HG03159 (cell line): ENCODE measurements around the gene LGR6.
"Not testable (repeated sequence)": the region's sequence is repeated elsewhere in the genome, so short reads cannot be mapped to it uniquely, and the experiment has no call there.

Experiments
- ATAC-seq: cut with Tn5 transposase; IDR thresholded peaks from one replicate; pipeline ENCODE4 v1.9.1; 2021; ENCODE audit warnings: mild to moderate bottlenecking, moderate library complexity; ENCODE audit not compliant: unreplicated experiment

Gene LGR6

DNA sequence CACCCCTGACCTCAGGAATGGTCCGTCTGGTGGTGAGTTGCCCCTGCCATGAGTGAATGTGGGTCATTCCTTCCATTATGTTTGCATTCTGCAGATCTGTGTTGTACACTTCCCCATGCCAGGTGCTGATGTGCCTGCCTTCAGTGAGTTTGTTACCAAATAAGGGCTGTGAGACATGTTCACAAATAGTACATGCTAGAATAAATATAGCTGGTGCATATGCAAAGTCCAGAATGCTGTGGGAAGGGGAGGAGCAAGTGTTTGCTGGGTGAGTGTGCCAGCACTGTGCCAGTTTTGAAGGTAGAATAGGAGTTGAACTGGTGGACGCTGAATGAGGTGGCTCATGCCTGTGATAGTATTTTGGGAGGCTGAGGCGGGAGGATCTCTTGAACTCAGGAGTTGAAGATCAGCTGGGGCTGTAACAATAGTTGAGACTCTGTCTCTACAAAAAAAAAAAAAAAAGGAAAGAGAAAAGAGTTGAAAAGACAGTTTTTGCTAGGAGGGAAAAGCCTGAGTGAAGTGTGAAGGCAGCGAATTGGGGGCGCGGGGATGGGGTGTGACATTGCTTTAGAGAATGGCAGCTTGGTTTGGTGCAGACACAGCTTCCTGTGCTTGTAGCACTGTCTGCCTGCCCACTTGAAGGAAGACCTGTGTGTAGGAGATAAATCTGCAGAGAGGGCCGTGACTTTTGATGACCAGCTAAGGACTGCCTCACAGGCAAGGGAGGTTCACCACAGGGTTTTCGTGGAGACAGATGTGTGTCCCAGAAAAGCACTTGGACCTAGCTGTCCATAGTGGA lies 61.1 kb downstream of the LGR6 start:
- no peak for ATAC-seq

DNA sequence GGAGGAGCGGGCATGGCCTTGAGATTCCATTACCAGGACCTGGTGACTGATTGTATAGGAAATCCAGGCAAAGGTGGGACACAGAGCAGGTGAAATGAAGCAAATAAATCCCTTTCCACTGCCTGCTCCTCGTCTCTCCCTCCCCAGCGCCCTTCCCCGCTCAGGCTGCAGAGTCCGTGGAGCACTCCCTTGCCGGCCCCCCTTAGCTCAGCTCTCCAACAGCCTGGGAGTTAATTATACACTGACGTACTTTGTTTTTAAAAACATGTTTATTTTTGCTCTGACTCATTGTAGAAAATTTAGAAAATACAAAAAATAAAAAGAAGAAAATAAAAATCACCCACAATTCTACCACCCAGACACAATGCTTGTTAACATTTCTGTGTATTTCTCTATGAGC lies 61.7 kb downstream of the LGR6 start:
- ATAC-seq: no peak

DNA sequence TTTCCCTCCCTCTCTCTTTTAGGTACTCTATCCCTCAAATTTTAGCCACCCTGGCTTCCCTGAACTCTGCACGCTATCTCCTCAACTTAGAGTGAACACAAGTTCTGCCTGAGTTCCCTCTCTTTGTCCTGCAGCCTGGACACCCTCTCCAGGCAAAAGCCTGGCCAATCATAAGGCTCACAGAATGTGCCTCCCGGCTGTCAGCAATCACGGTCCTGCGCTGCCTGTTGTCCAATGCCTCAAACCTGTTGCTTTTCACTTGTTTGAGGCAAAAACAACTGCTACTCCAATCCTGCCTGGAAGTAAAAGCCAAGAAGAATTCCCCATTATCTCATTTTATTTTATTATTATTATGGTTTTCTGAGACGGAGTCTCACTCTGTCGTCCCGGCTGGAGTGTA lies 66.1 kb downstream of the LGR6 start:
- ATAC-seq: no peak

- ATAC-seq: not testable (repeated sequence)
Observed at GRCh38 chr1:202261209-202261958, 67.8 kb downstream of the LGR6 start.

GRCh38 chr1:202263628-202264027 lies 70.0 kb downstream of the LGR6 start:
- no peak for ATAC-seq

DNA sequence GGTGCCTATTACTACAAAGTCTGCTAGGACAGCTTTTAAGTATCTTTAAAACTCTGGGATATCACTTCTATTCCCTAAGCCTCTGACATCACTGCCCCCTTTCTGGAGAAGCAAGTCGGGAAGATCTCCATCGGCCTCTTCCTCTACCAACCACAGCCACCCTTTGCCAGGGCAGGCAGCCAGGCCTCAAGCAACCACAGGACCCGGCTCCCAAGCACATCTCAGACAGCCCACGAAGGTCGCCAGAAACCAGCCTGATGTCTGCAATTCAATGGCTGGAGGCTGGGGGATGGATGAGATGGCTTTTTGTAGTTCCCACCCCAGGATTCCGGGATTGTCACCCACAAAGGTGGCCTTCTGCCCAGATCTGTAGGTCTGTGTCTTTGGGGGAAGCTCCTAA lies 70.7 kb downstream of the LGR6 start:
- ATAC-seq: no peak

- no peak for ATAC-seq
Observed at GRCh38 chr1:202264726-202265125, 71.1 kb downstream of the LGR6 start.

- ATAC-seq: no peak
Observed at GRCh38 chr1:202266061-202266765, 72.6 kb downstream of the LGR6 start.

DNA sequence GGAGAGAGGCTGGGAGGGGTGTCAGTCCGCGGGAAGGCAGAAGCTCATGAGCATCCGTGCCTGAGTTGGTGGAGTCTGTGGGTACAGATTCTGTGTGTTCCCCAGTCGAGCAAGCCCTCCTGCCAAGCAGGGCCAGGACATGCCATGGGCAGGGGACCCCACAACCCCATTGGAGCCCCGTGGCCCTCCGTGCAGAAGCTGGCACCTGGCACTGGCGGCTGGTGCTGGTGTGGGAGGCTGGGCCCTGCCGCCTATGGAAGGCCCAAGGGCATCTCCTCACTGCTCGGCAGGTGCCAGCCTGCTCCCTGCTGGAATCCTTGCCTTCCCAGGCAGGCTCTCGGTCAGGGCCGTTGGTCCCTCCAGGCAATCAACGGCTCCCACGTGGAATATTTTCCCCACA lies 74.4 kb downstream of the LGR6 start:
- no peak for ATAC-seq

GRCh38 chr1:202268817-202269216 lies 75.2 kb downstream of the LGR6 start:
- ATAC-seq: no peak

DNA sequence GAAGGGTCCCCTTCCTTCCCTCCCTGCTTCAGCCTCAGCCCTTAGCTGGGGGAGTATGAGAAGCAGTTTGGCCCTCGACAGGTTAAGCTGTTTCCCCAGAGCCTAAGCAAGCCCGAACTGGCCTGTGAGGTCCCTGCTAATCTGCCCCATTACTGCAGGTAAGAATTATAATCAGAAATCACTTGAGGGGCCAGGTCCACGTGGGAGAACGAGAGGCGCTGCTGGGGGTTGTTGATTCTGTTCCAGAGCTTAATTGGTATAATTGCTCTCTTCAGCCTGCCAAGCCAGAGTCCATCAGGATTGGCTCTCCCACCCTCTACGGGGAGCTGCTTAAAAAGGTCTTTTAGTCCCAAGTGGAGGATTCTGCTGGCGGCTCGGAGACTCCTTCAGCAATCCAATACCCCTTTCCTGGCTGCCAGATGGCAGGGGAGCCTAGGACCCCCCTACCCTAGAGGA lies 77.3 kb downstream of the LGR6 start:
- ATAC-seq: no peak

- ATAC-seq: no peak
Observed at GRCh38 chr1:202272103-202272845, 78.7 kb downstream of the LGR6 start.

DNA sequence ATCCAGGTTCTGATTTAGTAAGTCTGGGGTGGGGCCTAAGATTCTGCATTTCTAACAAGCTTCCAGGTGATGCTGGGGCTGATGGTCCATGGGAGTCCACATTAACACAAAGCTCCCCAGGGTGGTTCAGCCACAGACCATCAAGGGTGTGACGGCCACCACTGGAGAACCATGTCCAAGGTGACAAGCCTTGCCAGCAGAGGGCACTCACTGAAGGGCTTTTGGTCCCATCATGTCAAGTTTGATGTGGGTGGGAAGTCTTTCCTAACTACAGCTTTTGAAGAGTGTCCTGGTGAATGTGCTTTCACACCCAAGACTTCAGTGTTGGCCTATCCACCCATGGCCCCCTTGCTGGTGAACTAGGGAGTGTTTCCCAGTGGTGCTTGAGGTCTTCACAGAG lies 81.0 kb downstream of the LGR6 start:
- ATAC-seq: no peak

DNA sequence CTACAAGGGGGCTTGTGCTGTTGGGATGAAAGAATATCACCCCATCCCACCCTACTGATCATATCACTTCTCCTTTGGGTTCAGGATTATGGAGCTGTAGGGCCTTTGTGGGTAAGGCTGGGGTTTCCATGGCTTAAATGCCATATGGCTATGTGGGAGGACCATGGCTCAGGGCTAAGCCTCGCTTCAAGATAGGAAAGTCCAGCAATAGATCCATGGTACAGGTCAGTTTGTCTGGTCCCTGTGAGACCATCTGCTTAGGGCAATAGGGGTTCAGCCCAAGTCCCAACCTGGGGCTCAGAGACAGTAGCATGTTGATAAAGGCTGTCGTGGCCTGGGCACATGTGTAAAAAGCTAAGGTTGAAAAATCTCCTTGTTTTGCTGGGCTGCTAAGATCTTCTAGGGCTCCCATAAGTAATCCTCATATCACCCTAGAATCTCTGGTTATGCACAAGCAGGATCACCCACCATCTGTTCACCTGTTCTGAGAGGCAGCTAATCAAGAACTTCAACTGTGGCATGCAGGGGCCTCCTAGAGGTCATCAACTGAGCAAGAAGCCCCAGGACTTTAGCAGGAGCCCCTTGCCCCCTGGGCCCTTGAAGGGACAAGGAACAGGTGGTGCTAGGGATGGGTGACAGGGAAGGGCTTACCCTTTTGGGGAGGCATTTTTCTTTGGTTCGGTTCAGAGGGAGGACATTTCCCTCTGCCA lies 81.6 kb downstream of the LGR6 start:
- ATAC-seq: no peak

GRCh38 chr1:202276081-202276715 lies 82.6 kb downstream of the LGR6 start:
- ATAC-seq: no peak

GRCh38 chr1:202276920-202277319 lies 83.3 kb downstream of the LGR6 start:
- no peak for ATAC-seq

- ATAC-seq: no peak
Observed at GRCh38 chr1:202278751-202279150, 85.2 kb downstream of the LGR6 start.

GRCh38 chr1:202279806-202280205 lies 86.2 kb downstream of the LGR6 start:
- ATAC-seq: no peak

- no peak for ATAC-seq
Observed at GRCh38 chr1:202280595-202280994, 87.0 kb downstream of the LGR6 start.
